GM18517 (cell line): ENCODE measurements around the gene SMIM10.
"Not testable (repeated sequence)": the region's sequence is repeated elsewhere in the genome, so short reads cannot be mapped to it uniquely, and the experiment has no call there.

Experiments used
- ATAC-seq: cut with Tn5 transposase; IDR thresholded peaks from one replicate; pipeline ENCODE4 v1.9.1; 2021; ENCODE audit warnings: mild to moderate bottlenecking, moderate library complexity; ENCODE audit not compliant: unreplicated experiment

Gene SMIM10

DNA sequence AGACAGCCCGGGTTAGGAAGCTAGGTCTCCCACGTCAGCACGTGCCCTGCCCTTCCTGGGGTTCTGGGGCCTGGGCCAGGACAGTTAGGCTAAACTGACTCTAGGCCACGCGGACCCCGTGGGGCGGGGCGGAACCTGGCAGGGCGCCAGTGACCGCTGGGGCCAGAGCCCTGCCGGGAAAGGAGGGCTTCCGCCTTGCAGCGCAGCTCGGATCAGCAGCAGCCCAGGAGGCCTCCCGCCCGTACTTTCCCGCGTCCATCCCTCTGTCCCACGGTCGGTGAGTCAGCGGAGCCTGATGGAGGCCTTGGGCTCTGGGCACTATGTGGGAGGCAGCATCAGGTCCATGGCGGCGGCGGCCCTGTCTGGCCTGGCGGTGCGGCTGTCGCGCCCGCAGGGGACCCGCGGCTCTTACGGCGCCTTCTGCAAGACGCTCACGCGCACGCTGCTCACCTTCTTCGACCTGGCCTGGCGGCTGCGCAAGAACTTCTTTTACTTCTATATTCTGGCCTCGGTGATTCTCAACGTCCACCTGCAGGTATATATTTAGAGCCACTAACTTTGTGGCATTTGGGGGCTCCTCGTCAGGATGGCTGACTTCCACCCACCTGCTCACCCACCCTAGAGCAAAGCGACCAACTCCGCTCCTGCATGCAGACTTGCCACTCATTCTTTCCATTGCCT lies at the start of gene SMIM10:
Gene SMIM10 (plus strand): TSS at position 191 of the 681 bp plus-strand sequence. CDS start 105 bp downstream, at position 296.
- peak; percentile 53 for ATAC-seq

DNA sequence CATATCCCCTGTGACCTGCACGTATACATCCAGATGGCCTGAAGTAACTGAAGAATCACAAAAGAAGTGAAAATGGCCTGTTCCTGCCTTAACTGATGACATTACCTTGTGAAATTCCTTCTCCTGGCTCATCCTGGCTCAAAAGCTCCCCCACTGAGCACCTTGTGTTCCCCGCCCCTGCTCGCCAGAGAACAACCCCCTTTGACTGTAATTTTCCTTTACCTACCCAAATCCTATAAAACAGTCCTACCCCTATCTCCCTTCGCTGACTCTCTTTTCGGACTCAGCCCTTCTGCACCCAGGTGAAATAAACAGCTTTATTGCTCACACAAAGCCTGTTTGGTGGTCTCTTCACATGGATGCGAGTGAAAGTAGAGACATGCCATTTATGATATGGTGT lies 44.4 kb upstream of the SMIM10 start:
- not testable (repeated sequence) for ATAC-seq

DNA sequence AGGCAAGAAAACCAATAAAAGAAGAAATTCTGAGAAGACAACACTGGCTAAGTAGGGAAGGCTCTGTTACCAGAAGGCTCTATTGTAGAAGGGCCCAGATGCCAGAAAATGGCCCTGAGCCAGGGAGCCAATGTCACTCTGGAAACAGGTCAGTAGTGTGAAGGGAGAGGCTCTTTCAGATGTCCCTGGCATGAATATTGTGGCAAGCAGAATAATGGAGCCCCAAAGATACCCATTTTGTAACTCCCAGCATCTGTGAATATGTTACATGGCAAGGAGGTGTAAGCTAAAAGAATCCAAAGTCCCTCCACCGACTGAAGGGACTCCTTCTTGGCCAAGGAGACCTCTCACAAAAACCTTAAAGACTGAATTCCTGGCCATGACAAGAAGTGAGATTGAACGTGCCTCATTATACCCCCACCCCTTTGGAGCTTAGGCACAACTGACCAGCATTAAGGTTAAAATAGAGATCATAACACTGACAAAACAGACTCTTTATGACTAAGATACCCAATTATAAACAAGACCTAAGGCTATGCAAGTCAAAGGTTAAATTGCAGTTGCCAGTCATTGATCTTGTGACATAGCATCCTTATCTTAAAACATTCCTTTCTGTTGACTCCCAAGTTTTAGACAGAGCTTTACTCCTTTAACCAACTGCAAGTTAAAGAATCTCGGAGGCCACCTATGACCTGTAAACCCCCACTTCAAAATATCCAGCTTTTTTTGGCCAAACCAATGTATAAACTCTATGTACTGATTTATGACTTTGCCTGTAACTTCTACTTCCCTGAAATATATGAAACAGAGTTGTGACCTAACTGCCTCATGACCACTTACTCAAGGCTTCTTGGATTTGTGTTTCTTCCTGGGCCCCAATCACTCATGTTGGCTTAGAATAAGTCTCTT lies 42.2 kb upstream of the SMIM10 start:
- no peak for ATAC-seq

DNA sequence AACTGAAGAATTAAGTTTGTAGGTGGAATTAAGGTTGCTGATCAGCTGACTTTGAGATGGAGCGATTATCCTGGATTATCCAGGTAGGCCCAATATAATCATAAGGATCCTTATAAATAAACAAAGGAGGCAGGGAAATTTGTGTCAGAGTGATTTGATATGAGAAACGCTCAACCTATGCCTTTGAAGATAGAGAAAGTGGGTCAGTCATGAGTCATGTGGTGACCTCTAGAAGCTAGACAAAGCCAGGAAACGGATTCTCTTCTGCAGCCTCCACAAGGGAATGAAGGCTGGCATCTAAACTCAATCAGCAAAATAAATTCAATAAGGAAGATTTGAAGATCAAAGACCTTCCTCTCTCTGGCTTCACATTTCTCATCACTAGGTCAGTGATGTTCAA lies 41.5 kb upstream of the SMIM10 start:
- ATAC-seq = no peak

DNA sequence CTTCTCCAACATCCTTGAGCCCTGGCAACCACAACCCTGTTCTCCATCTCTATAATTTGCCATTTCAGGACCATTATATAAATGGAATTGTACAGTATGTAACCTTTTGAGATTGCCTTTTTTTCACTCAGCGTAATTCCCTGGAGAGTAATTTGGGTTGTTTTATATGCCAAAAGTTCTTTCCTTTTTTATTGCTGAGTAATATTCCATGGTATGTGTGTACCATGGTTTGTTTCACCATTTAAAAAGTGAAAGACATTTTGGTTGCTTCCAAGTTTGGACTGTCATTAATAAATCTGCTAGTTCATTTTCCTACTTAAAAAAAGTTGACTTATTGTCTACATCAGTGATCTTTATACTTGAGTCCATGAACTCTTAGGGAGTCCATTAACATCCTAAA lies 33.0 kb upstream of the SMIM10 start:
- ATAC-seq = no peak

DNA sequence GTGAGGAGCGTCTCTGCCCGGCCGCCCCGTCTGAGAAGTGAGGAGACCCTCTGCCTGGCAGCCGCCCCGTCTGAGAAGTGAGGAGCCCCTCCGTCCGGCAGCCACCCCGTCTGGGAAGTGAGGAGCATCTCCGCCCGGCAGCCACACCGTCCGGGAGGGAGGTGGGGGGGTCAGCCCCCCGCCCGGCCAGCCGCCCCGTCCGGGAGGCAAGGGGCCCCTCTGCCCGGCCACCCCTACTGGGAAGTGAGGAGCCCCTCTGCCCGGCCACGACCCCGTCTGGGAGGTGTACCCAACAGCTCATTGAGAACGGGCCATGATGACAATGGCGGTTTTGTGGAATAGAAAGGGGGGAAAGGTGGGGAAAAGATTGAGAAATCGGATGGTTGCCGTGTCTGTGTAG lies 30.4 kb upstream of the SMIM10 start:
- not testable (repeated sequence) for ATAC-seq

DNA sequence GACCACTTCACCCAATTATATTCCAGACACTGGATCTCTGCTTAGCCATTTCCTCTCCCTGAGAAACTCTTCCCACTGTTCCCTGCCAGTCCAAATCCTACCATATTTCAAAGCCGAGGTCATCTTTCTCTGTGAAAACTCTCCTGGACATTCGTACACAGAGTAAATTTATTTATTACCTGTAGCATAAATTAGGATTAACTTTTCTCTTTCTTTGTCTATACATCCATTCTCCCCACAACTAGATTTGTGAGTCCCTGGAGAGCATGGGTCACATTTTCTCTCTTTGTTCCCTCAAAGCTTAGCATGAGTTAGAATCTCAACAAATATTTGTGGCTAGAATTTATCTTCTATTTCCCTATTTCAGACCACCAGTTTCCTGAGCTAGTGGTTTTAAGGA lies 27.8 kb upstream of the SMIM10 start:
- ATAC-seq = no peak

DNA sequence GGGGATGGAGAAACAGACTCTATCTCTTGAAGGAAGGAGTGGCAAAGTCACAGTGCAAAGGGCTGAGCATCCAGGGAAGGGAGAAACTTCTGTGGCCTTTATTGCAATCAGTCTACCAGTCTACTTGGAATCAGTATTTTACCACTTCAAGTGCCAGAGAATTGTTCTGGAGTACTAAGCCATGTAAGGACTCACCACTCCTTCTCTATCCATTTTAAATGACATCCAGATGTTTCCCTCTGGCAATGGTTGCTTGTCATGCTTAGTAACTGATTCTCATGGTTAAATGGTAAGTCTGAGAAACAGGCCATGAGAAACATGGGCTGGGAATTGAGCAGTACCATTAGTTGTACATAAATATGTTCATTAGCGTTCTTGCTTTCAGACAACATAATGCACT lies 21.1 kb upstream of the SMIM10 start:
- ATAC-seq = no peak

DNA sequence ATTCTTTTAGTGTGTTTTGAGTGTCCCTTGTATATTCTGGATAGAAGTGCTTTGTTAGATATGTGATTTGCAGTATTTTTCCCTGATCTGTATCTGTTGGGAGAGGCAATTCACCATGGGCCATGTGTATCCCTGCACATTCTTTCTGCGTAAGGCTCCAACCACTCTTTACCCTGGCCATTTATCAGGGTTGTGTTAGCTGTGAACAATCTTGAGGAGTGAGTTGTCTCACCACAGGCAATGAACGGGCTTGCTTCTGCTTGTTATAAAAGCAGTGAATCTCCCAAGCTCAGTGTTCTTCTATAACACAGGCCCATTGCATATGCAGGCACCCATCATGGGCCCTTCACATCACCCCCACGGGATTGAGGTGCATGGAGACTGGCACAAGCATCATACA lies 18.9 kb upstream of the SMIM10 start:
- no peak for ATAC-seq

DNA sequence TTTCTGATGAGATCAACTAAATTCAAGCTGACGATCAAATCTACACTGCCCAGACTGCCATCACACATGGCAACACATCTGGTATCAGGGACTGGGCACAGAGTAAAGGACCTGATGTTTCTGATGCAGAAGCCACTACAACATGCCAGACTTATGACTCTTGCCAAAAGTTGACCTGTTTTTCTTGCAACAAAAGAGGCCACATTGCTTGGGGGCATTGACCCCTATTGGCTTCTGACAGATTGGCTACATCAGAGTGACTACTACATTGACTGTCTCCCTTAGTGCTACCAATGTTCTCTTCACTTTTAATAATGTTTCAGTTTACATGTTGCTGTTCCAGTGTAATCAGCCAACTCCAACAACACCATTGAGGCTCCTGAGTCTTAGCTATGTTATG lies 15.3 kb upstream of the SMIM10 start:
- ATAC-seq = no peak

DNA sequence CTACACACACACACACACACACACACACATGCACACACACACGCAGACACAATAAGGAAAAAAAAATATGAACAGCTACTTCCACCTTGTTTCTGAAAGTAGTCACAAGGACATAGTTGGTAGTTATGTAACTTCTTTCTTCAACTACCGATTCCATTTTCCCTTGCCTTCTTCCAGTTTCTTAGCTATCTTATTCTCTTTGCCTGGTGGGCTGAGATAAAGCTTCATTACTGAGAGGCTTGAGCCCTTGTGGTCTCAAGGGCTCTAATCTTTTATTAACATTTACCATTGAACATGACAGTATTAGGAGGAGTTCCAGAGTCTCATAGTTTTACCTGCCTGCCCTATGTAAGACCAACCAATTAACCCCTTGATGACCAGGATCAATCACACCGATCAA lies 8.9 kb upstream of the SMIM10 start:
- ATAC-seq = no peak

DNA sequence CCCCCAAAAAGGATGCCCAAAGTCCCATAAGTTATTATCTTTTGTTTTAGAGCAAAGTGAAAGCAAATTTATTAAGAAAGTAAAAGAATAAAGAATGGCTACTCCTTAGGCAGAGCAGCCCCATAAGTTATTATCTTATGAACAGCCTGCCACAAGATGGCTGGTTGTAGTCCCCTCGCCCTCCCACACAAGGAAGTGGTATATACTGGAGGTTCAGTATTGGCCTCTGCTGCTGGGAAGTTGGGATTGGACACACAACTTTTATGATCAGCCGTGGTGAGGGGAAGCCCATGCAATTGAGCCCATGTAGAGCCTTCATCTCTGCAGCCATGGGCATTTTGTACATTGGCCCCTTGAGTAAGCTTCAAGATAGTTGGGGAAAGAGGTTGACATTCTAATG lies 8.0 kb upstream of the SMIM10 start:
- no peak for ATAC-seq

DNA sequence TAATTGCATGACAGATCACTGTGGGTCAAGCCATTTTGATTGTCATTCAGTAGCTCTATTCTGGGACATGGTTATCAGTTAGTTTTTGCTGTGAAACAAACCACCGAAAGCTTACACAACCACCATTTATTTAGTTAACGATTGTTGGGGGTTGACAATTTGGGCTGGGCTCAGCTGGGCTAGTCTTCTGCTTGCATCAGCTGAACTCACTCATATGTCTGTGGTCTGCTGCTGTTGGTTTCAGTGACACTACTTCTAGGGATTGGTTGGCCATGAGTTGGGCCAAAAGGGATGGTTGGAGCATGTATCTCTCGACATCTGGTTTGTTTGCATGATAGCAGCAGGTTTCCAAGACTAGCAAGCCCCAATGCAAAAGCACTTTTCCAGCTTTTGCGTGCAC lies 5.3 kb upstream of the SMIM10 start:
- no peak for ATAC-seq

DNA sequence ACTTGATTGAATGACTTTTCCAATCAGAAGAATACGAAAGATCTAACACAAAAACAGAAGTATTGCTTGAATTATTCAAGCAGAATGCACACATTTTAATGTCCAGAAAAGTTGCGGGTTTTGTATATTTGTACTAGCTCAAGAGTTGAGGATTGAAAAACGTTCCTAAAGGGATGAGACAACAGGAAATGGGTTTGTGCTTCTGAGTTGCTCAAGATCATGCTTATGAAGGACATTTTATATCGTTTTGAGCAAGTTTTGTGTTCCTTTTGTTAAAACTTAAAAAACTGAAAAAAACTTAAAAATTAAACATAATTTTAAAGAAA lies 353 bp upstream of the SMIM10 start:
- no peak for ATAC-seq

DNA sequence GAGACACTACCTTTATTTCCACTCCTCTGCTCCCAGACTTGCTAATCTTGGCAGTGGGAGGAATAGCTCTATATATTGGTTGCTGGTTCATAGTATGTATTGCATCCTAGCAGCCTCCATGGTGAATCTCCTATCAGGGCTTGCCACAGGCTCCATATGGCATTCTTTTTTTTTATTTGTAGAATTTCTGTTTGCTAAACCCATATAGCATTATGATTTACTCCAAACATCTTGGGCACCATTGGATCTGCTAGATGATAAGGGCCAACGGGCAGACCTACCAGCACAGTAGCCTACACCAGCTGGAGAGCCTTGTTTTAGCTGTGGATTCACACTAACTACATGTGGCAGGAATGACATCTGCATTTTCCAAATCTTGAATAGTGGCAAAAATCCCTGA lies 6.9 kb downstream of the SMIM10 start:
- no peak for ATAC-seq

DNA sequence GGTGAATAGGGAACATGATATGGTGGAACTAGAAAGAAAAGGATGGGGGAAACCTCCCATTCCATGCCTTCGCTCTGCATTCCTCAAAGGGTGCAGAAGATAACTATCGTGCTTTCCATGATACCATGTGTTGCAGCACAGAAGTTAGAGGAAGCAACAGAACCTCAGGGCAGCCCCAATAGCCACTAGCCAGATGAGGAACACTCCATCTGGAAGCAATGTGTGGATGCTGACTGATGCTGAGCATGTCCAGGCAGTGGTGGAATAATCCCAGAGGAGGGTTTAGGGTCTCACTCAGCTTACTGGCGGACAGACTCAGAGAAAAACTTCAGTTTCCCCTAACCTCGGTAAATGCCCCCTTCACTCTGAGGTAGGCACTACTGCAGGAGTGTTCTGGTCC lies 7.5 kb downstream of the SMIM10 start:
- no peak for ATAC-seq

DNA sequence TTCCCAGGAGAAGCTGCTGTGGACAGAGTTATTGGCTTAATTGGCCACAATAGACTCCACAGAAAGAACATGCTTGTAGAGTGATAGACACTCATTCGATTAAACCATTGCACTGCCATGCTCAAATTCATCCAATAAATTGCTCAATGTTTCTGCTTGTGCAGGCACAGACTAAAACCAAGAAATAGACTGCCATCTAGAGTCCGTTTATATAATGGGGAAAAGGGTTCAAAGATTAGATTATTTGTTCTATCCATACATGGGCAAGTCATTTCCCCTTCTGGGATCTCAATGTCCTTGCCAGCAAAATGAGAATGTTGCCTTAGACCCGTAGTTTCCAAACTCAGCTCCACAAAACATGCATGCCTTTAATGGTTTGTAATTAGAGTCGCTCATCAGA lies 8.7 kb downstream of the SMIM10 start:
- no peak for ATAC-seq

DNA sequence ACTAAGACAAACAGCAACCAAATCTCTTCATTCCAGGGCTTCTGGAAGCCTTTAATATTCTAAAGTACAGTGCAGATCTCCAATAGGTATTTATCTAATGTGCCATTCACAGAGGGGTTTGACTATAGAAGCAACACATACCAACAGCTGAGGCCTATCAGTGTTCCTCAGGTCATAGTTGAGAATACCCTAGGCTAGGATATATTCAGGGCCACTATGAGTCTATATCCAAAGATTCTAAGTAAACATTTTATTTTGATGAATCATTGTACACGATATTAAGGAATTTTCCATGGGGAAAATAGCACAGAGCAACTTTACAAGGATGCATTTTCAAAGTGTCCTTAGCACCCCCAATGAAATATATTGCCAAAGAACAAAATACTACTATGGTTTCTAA lies 9.7 kb downstream of the SMIM10 start:
- no peak for ATAC-seq

DNA sequence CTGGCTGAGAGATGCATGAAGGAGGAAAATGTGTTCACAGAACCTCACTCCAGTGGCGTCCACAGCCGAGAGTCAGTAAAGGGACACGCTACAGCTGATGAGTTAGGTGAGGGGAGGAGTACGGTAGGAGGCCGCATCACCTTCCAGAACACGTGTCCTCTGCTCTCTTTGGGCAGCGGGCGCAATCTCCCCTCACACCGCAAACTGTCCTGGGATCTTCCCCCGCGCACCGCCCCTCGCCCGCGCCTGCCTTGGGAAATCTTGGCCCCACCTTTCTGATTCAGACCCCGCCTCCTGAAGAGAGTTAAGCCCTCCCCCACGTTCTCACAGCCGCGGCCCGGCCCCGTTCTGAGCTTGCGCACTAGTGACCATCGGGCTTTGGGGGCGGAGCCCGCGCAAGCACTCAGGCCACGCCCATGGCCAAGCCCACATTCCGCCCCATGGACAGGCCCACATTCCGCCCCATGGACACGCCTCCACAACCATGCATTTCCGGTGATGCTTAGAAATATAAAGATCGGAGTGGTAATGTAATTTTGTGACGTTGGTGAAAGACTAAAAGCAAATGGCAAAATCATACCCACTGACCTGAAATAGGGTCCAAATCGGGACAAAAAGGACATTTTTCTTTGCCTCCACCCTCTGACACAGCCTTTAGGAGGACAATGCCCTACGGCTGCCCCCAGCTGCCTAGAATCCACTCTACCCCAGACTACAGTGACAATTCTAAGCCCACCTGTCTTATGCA lies 13.3 kb downstream of the SMIM10 start:
- ATAC-seq = peak; percentile 77

DNA sequence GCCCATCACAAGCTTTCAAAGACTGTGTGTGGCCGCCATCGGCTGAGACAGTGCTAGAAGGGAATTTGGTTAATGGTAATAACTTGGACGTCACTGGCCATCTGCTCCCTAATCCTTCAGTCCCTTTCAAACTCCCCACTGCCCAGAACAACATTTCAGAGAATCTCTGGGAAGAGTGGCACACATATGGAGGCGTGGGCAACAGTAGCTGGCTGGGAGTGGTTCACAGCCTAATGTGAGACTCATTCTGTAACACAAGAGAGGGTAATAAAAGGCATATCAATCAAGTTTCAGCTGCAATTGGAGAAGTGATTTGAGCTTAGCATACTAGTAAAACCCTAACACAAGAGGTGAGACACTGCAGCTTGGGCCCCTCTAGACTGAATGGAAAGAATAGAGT lies 15.4 kb downstream of the SMIM10 start:
- no peak for ATAC-seq

DNA sequence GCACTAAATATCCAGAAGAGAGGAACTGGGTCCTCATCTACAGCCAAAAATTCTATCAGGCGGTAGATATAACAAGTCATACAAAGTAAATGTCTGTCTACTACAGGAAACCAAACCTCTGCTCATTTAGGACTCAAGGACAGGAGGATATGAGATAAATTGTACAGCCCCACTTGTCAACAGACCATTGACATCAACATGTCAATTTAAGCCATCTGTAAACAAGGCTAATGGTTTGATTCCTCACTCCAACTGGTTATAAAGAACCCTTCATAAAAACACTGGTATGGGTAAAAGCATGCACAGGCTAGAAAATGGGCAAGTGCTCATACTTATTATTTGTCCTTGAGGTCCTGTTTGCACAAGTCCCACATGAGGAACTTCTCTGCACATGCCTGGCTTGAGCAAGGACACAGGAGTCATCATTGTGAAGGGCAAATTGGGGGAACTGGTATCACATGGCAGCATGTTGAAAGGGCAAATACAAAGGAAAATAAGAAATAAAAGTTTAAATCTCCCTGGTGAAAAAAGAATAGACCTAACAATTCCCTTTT lies 18.3 kb downstream of the SMIM10 start:
- ATAC-seq = no peak
